Lung (tissue), 12 donors: Measurements from ENCODE around the gene ERP27. TPM values are rescaled to one million over a fixed set of nuclear protein-coding genes. Genes with fewer than 3 reads are reported as not detected.

ENCODE experiments used
- ATAC-seq: fragments of 200-7000 bp; cut with Tn5 transposase; one replicate; pipeline ENCODE4 v1.9.1; 2020; ENCODE audit warnings: moderate number of reproducible peaks; ENCODE audit not compliant: insufficient read depth, low FRiP score
- DNase-seq, 3 donors: peaks; one replicate each; pipeline ENCODE4 v3.0.0-alpha.2; 2013 to 2017
- H3K27ac ChIP-seq, 2 donors: one replicate each; pipeline ENCODE4 v1.5.1; 2013; ENCODE audit warnings: mild to moderate bottlenecking in 2 of 2, moderate library complexity in 2 of 2, control low read depth in 1 of 2, inconsistent platforms in 1 of 2, low read depth in 1 of 2, low read length in 1 of 2
- H3K27me3 ChIP-seq, 3 donors: one replicate each; pipeline ENCODE4 v1.5.1; 2013; ENCODE audit warnings: low read length in 2 of 3; ENCODE audit not compliant: control insufficient read depth in 3 of 3, insufficient read depth in 3 of 3
- H3K36me3 ChIP-seq, 4 donors: one replicate each; pipeline ENCODE4 v1.5.1; 2013; ENCODE audit warnings: low read length in 4 of 4, mild to moderate bottlenecking in 1 of 4, moderate library complexity in 1 of 4; ENCODE audit not compliant: control insufficient read depth in 4 of 4, insufficient read depth in 4 of 4
- H3K4me1 ChIP-seq, 5 donors: one replicate each; pipeline ENCODE4 v1.5.1; 2013; ENCODE audit warnings: low read length in 5 of 5, mild to moderate bottlenecking in 2 of 5, moderate library complexity in 1 of 5; ENCODE audit not compliant: control insufficient read depth in 5 of 5, insufficient read depth in 5 of 5
- H3K4me3 ChIP-seq: one replicate; pipeline ENCODE4 v1.5.1; 2013; ENCODE audit warnings: mild to moderate bottlenecking, control low read depth, moderate library complexity
- H3K9ac ChIP-seq, 2 donors: one replicate each; pipeline ENCODE4 v1.5.1; 2013; ENCODE audit warnings: low read length in 2 of 2, control low read depth in 1 of 2; ENCODE audit not compliant: insufficient read depth in 1 of 2
- H3K9me3 ChIP-seq, 4 donors: one replicate each; pipeline ENCODE4 v1.5.1; 2013; ENCODE audit warnings: low read length in 3 of 4, mild to moderate bottlenecking in 1 of 4, moderate library complexity in 1 of 4; ENCODE audit not compliant: control insufficient read depth in 4 of 4, insufficient read depth in 3 of 4
- WGBS, 2 donors: extraction: QIAGEN DNeasy Blood & Tissue Kit; methylation state at CpG; one replicate each; pipeline ENCODE4 v1.1.7; 2013; 5-methylcytosine and 5-hydroxymethylcytosine counted together
- polyA plus RNA-seq, 2 donors: library from polyadenylated mRNA; stranded (reverse); fragments of 200-250 nt; gene quantifications; one replicate each; pipeline ENCODE4 v1.2.1, GENCODE V29; 2013
- total RNA-seq, 2 donors: library from RNA; depleted of rRNA in 1 of 2; stranded (reverse); fragments of >200 nt in 1 of 2; gene quantifications; one replicate each; pipeline ENCODE4 v1.2.1, GENCODE V29; 2014 to 2021
- TF ChIP-seq, protein P1 (sequence below): IDR thresholded peaks from 2 replicates; pipeline ENCODE4 v1.5.1; 2012; ENCODE audit warnings: mild to moderate bottlenecking; ENCODE audit errors: control extremely low read depth, extremely low read depth
- donor health status: control.
- donor health status: control.
- donor health status: Bipolar disorder and iron deficiency.
- donor health status: healthy.
- donor health status: DM: yes; HTN: yes; CAD: no.

ERP27 gene
- total and polyA plus RNA-seq, 4 donors, result 1.9 to 64.6 (median 10.4) TPM

GRCh38 chr12:14959916-14960496 lies 21.7 kb upstream of the ERP27 start:
- DNase-seq, result no peak
- Histone ChIP-seq H3K27me3 (no peaks in the 10 kb centered on the region), H3K4me1 (peaks cover 0 to 6% (median 3%) of the 10 kb centered on the region in 5 donors), H3K9ac (no peak overlapping the region), H3K9me3 (no peaks in the 10 kb centered on the region), H3K27ac (peak overlapping the region; percentile 64 to 84), H3K4me3 (no peak overlapping the region), H3K36me3 (no peaks in the 10 kb centered on the region)
- TF ChIP-seq, protein P1, sequence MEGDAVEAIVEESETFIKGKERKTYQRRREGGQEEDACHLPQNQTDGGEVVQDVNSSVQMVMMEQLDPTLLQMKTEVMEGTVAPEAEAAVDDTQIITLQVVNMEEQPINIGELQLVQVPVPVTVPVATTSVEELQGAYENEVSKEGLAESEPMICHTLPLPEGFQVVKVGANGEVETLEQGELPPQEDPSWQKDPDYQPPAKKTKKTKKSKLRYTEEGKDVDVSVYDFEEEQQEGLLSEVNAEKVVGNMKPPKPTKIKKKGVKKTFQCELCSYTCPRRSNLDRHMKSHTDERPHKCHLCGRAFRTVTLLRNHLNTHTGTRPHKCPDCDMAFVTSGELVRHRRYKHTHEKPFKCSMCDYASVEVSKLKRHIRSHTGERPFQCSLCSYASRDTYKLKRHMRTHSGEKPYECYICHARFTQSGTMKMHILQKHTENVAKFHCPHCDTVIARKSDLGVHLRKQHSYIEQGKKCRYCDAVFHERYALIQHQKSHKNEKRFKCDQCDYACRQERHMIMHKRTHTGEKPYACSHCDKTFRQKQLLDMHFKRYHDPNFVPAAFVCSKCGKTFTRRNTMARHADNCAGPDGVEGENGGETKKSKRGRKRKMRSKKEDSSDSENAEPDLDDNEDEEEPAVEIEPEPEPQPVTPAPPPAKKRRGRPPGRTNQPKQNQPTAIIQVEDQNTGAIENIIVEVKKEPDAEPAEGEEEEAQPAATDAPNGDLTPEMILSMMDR, result no peak
- no peak for ATAC-seq
- WGBS, 2 donors, result 18 to 52% methylated on average over 4 of the region's 4 CpGs

DNA sequence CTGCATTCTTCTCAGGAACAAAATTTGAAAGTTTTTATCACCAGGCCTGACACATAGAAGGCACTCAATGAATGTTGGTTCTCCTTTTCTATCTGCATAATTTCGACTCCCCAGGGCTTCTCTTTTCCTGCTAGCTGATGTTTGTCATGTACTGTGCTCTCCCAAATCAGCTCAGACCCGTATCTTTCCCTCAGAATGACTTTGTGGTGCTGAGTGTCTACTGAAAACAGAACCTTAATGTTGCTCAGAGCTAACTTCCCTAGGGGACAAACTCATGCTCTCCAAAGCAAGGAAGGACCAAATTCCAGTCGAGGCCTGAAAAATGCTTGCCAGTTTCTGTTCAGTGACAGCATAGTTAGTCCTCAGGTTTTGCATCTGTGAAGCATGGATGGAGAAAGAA lies 21.1 kb upstream of the ERP27 start:
- 21 to 35% methylated on average over 3 of the region's 3 CpGs for WGBS, 2 donors
- Histone ChIP-seq H3K4me1 (peaks cover 0 to 6% (median 3%) of the 10 kb centered on the region in 5 donors), H3K9ac (no peak overlapping the region), H3K27ac (peak overlapping the region; percentile 64 to 69), H3K9me3 (no peaks in the 10 kb centered on the region), H3K36me3 (no peaks in the 10 kb centered on the region), H3K4me3 (no peak overlapping the region), H3K27me3 (no peaks in the 10 kb centered on the region)
- ATAC-seq (no peak), DNase-seq (no peak)
- TF ChIP-seq, protein P1, result no peak

- Histone ChIP-seq H3K9ac (no peak overlapping the region), H3K4me3 (no peak overlapping the region), H3K4me1 (peaks cover 0 to 6% (median 3%) of the 10 kb centered on the region in 5 donors), H3K36me3 (no peaks in the 10 kb centered on the region), H3K27me3 (no peaks in the 10 kb centered on the region), H3K27ac (peak overlapping the region; percentile 63 to 79), H3K9me3 (no peaks in the 10 kb centered on the region)
- DNase-seq, result no peak
- TF ChIP-seq, protein P1, result no peak
- WGBS, 2 donors, result 48 to 68% methylated on average over 10 of the region's 10 CpGs
- no peak for ATAC-seq
Observed at GRCh38 chr12:14959126-14959440, 20.7 kb upstream of the ERP27 start.
